NOMO-1 treated with DMSO at 0.1 percent for 48 hours (cell line): ENCODE results near the gene YJEFN3.

Source experiments
- DNase-seq: peaks from one replicate; lab custom pipeline; 2025; ENCODE audit not compliant: unreplicated experiment; lab: John Stamatoyannopoulos, UW

YJEFN3 gene

DNA sequence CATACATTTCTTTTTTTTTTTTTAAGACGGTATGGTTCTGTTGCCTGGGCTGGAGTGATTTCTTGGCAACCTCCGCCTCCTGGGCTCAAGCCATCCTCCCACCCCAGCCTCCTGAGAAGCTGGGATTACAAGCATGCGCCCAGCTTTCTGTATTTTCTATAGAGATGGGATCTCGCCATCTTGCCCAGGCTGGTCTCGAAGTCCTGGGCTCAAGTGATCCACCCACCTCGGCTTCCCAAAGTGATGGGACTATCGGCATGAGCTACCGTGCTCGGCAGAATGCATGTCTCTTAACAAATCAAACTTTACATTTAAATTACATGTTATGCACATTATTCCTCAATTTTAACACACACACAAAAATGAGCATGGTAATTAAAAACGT lies 11.5 kb upstream of the YJEFN3 start:
- no peak for DNase-seq

DNA sequence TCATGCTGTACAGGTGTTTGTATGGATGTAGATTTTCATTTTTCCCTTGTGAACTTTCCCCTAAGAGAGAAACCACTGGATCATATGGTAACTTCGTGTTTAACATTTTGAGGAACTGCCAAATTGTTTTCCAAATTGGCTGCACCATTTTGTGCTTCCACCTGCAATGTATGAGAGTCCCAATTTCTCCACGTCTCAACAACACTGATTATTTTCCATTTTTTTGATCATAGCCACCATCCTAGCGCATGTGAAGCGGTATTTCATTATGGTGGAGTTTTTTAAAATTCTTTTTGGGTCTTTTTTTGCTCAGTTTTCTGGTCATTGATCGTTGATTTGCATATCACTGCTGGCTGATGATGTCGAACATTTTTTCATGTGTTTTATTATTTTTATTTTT lies 7.7 kb upstream of the YJEFN3 start:
- no peak for DNase-seq

DNA sequence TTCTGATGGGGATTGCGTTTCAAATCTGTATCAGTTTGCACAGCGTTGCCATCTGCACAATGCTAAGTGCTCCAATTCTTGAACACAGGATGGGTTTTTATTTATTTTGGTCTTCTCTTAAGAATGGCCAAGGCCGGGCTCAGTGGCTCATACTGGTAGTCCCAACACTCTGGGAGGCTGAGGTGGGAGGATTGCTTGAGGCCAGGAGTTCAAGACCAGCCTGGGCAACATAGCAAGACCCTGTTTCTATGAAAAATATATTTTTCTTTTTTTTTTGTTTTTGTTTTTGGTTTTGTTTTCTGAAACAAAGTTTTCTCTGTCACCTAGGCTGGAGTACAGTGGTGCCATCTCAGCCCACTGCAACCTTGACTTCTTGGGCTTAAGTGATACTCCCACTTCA lies 5.5 kb upstream of the YJEFN3 start:
- no peak for DNase-seq

DNA sequence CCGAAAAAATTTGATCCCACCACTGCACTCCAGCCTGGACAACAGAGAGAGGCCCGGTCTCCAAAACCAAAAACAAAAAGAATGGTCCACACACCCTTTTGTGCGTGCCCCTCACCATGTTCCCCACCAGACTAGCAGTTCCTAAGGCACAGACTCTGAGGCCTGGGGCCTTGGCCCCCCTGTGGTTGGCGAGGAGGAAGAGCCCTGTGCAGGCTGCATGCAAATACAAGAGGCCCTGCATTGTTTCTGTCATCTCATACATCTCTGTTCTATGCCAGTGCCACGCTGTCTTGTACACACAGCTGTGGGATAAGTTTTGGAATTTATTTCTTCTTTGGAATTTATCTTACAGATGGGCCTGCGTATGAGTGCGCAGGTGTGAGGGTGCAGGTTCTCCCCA lies 4.7 kb upstream of the YJEFN3 start:
- DNase-seq = no peak

DNA sequence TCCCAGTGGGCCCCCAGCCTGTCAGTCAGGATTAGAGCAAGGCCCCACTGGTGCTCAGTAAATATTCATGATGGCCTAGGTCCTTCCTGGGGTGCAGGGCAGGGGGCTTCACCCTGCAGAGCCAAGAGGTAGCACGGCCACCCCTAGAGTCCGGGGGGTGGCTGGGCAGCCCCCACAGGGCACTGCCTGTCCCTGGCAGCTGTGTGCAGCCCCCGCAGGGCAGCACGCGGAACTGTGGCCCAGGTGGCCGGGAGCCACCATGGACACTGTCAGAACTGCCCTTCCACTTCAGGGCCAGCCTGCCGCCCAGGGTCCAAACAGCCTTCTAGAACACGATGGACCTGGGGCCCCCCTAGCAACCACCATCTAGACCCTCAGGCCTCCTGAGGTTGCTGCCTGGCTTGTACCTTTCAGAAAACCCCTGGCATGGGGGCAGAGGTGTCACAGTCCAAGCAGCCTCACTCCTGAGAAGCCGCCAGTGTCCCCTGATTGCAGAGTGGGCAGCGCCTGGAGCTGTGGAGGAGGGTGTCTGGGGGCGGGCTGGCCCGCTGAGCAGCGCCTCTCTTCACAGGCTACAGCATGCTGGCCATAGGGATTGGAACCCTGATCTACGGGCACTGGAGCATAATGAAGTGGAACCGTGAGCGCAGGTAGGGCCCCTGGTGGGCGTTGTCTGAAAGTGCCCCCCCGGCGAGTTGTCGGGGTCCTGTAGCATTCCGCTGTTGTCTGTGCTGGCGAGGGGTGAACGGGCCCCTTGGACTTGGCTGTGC lies 2.9 kb upstream of the YJEFN3 start:
- no peak for DNase-seq

DNA sequence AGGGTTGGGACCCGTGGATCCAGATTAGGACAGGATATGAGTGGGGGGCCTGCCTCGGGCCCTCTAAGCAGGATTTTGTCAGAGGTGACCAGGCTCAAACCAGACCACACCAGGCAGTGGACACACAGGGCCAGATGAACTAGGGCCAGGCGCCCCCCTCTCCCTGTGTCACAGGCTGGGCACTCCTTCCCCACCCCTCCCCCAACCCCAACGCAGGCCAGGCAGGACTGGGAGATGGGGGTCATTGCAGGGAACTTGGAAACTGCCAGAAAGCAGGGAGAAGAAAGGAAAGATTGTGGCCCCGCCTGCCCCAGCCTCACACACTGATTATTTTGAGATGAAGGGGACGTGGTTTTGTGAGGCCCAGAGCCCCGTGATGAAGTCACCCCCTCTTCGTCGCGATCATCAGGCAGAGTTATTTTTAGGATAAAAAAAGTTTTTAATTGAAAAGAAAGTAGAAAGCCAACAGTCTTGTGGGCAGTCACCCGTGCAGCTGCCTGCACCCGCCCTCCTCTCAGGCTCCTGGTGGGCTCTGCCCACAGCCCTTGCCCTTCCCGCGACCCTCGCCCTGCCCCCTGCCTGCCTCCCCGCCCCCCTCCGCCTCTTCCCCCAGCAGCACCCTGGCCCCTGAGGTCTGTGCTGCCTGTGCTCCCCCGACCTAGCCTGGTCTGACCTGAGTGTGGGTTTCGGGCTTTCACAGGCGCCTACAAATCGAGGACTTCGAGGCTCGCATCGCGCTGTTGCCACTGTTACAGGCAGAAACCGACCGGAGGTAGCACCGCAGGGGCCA lies 1.9 kb upstream of the YJEFN3 start:
- no peak for DNase-seq

DNA sequence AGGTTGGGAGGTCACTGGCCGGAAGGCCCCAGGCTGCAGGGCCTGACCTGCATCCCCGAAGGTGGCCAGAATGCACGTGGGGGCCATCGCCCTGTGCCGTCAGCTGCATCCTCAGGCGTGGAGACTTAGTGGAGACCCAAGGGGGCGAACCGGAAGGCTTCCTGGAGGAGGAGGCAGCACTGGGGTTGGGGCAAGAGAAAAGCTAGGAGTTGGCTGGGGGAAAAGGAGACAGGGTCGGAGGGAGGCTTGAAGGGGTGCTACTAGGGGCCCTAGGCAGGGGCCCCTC lies 1.4 kb upstream of the YJEFN3 start:
- no peak for DNase-seq

DNA sequence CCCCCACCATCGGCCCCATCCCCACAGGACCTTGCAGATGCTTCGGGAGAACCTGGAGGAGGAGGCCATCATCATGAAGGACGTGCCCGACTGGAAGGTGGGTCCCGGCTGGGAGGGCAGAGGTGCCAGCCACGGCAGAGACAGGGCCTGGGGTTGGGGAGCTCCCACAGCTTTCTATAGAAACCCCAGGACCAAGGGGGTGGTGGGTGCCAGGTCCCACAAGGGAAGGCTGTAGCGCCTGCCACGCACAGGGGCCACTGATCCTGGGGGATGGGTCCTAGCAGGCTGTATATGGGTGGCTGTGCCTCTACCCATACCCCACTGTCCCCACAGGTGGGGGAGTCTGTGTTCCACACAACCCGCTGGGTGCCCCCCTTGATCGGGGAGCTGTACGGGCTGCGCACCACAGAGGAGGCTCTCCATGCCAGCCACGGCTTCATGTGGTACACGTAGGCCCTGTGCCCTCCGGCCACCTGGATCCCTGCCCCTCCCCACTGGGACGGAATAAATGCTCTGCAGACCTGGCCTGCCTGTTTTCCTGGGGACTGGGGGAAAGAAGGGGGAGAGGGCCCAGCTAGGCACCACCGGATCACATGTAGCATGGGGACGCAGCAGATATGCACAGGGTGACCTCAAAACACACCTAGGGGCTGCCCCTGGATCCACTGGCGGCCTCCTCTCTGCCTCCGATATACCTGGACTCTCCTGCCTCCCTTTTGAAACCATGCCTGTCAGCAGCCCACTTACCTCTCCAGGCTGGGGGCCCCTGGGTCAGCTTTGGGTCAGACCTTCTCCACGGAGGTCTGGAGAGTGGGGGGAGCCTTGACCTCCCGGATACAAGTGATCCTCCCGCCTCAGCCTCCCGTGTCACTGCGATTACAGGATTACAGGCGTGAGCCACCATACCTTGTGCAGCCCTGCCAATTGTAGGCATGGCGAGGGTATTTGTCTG lies 761 bp upstream of the YJEFN3 start:
- DNase-seq = no peak

DNA sequence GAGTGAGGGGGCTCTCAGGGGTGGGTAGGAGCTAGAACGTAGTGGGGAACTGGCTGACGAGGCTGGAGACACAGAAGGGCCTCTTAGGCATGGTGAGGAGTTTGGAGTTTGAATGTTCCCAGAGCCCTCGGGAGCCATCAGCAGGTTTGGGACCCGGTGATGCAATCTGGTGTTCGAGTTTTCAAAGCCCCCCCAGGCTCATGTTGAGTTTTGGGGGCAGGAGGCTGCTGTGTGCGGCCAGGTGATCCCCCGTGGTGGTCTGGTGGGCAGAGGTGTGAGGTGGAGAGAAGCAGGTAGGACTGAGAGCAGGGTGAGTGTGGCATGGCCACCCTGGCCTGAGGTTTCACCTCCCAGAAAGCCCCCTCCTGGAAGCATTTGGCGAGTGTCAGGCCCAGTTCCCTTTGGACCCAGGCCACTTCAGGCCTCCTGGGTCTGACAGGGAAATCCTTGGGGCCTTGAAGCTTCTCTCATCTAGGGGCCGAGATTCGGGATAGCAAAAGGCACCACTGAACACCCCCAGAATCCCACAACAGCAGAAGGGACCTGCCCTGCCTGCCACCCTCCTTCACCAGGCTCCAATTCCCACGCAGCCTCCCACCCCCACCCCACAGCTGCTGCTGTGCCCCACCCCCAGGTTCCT lies 1.2 kb downstream of the YJEFN3 start:
- DNase-seq = no peak

DNA sequence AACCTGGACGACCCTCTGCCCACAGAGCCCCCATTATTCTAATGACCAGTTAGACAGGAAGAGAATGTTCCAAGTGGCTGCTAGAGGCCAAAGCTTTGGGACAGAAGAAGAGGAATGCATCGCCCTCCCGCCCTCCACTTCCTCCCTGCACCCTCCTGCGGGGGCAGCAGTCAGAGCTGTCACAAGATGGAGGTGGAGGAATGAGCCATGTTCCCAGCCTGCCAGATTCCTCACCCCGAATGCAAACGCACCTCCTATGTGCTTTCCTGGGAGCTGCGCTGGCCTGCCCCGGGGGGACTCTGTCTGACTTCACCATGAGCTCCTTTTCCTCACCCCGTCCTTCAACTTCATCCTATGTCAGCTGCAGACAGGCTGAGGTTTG lies 1.7 kb downstream of the YJEFN3 start:
- DNase-seq = no peak

DNA sequence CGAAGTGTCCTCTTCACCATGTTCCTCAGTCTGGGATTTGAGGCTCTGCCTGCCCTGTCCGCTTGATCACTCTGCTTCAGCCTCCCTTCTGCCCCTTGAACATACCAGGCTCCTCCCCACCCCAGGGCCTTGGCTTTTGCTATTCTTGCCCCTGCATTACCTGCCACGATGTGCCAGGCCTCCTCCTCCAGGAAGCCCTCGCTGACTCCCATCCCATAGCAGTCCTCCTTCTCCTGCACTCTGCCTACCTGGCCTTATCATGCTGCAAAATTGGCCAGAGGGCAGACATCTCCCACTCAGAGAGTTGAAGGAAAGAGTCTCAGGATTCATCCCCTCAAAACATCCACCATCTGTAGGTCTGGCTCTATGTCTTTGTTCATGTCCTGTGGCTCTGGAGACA lies 2.2 kb downstream of the YJEFN3 start:
- DNase-seq = no peak

DNA sequence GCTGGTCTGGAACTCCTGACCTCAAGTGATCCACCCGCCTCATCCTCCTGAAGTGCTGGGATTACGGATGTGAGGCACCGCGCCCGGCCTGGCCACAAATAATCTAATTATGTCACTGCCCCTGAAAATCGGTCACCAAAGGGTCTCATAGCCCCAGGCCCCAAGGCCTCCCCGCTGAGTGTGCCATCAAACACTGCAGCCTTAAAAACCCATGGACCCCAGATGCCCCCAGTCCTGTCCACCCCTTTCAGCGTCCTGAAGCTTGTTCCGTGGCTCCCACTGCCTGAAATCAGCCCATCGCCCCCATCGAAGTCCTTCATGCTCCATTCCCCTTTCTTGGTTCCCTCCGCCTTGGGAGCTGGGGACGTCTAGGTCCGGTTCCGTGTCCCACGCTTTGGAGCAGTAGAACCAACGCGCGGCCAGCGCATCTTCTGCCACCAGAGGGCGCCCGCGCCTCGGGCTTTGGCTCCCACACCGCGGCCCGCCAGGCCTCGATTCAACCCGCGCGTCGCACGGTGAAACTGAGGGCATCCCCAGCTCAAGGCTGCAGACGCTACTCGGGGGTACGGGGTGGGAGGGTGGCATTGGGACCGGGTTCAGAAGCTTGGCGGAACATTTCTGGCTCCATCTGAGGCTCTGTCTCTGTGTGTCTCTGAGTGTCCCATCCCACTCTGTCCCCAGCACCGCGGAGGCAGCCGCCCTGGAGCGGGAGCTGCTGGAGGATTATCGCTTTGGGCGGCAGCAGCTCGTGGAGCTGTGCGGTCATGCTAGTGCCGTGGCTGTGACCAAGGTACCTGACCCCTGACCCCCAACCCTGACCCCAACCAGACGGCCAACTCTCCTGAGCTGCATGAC lies 3.5 kb downstream of the YJEFN3 start:
- DNase-seq = no peak

DNA sequence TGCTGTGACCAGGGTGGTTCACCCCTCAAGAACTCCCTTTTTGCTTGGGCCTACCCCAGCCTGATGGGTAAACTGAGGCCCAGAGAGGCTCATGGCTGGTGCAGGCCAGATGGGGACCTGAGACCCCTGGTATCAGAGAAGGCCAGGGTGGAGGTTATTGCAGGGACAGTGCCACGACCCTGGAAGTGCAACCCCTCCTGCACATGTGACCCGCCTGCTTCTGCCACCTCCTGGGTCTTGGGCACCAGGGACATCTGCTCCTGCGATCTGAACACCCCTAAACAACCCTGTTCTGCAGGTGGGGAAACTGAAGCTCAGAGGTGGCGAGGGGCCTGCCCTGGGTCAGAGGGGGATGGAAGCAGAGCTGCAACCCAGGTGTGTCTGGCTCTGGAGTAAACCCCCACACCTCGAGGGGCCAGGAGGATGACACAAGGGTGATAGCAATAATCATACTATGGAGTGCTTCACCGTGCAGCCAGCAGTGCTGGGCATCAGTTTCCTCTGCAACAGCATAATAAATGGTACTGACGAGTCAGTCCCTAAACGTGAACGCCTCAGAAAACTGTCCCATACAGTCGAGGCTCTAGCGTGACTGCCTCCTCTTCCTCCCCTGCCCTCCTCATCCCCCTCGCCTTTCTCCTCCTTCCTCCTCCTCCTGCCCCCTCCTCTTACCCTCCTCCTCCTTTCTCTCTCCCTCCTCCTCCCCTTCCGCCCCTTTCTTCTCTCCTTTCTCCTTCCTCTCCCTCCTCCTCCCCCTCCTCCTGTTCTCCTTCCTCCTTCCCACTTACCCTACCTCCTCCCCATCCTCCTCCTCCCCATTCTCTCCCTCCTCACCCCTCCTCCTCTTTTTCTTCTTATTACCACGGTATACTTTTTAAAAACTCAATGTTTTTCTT lies 4.3 kb downstream of the YJEFN3 start:
- no peak for DNase-seq

DNA sequence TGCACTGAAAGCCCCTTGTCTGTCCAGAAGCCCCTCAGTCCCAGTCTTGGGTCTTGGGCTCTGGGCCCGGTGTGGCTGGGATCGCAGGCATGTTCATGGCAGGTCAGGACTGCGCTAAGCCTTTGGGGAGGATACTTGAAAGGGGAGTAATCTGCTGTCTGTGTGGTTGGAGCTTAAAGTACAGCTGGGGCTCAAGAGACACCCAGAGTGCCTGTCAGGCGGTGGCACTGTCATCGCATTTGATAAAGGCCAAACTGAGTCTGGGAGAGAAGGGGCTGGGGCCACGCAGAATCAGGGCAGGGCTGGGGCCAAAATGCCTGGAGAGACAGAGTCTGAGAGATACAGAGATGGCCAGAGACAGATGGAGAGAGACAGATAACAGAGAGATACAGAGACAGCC lies 5.1 kb downstream of the YJEFN3 start:
- DNase-seq = no peak

DNA sequence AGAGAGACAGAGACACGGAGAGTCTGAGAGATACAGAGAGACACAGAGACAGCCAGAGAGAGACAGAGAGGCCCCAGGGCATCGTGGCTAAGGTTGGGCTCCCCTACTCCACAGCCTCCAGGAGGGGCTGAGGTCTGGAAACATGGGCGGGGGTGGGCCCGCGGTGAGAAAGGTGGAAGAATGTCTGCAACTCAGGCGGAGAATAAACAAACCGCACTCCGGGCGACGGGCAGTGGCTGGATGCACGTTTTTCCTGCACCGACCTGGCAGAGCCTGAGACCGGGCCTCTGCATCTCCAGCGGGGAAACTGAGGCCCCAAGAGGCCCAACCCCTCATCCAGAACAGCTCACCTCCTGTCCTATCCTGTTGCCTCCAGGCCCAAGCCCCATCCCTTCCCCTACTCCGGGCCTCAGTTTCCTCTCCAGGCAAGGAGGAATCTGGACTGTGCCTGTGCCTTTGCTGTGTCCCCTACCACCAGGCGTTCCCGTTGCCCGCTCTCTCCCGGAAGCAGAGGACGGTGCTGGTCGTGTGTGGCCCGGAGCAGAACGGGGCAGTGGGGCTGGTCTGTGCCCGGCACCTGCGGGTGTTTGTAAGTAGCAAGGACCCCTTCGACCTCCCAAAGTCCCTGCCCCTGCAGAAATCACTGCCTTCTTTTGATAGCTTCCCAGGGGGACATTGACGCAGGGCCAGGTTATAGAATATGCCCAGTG lies 6.0 kb downstream of the YJEFN3 start:
- DNase-seq = no peak

DNA sequence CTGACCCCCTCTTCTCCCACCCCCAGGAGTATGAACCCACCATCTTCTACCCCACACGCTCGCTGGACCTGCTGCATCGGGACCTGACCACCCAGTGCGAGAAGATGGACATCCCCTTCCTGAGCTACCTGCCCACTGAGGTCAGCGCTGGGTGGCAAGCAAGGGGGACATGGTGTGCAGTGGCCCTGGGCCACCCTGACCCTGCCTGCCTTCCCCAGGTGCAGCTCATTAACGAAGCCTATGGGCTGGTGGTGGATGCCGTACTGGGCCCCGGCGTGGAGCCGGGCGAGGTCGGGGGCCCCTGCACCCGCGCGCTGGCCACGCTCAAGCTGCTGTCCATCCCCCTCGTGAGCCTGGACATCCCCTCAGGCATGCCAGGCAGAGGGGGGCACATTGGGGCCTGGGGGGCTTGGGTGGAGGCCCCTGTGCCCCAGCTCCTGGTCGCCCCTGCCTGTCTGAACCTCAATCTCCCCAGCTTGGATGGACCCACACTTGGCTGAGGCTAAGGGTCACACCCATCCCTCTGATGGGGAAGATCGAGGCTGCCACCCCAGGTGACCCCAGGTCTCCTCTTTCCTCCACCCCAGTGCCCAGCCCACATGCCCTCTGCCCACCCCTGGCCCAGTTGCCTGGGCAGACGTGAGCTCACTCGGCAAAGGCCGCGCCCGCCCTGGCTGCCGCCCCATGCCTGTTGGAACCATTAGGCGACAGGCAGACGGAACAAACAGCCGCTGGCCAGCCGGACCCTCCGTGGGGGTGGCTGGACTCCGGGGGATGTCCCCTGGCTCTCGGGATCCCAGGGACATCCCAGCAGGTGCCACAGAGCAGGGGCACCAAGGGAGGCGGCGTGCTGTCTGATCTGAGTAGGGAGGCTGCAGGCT lies 6.8 kb downstream of the YJEFN3 start:
- no peak for DNase-seq

DNA sequence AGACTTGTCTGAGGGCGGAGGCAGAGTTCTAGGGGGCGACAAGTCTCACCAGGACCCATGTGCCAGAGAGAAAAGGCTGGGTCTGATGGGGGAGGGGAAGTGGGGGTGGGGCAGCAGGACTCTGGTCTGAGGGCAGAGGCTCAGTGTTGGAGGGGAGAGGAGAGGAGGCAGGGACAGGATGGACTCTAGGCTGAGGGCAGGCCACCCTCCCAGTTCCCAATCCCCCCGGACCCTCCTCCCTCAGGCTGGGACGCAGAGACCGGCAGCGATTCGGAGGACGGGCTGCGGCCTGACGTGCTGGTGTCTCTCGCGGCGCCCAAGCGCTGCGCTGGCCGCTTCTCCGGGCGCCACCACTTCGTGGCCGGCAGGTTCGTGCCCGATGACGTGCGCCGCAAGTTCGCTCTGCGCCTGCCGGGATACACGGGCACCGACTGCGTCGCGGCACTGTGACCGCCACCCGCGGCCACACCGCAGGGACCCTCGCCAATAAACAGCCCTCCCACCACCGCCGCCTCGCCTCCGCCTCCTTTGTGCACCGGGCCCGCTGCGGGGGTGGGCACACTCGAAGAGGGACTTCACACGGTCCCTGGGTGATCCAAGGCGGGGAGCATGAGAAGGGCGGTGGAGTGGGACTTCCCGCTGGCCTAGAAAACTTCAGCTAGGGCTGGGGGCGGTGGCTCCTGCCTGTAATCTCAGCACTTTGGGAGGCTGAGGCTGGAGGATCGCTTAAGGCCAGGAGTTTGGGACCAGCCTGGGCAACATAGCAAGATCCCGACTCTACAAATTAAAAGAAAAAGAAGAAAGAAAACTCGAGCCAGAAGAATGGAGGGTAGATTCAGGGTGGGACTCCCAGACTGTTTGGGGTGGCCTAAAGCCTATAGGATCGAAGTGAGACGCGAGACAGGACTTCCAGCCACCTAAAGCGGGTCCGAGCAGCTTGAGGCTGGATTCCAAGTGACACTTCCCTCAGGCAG lies 8.7 kb downstream of the YJEFN3 start:
- DNase-seq = no peak
